Stimulated activated CD8-positive, alpha-beta memory T cell treated with anti-CD3 and anti-CD28 coated beads, Interleukin-4, amount 100 ng/mL, for 24 hours (primary cell): ENCODE results near the gene TCF23.
"Not testable (repeated sequence)": the region's sequence is repeated elsewhere in the genome, so short reads cannot be mapped to it uniquely, and the experiment has no call there.

Experiments
- DNase-seq: peaks from one replicate; pipeline ENCODE4 v3.0.0-alpha.2; 2020; ENCODE audit warnings: low read depth

The TCF23 gene

GRCh38 chr2:27155069-27155520 lies 6.3 kb downstream of the TCF23 start:
- no peak for DNase-seq

GRCh38 chr2:27158468-27158867 lies 9.7 kb downstream of the TCF23 start:
- no peak for DNase-seq

GRCh38 chr2:27159271-27159670 lies 10.5 kb downstream of the TCF23 start:
- DNase-seq: no peak

GRCh38 chr2:27160191-27160590 lies 11.4 kb downstream of the TCF23 start:
- DNase-seq: no peak

- no peak for DNase-seq
These were observed 13.6 kb downstream of the TCF23 start for GRCh38 chr2:27162151-27163121.

GRCh38 chr2:27164960-27165763 lies 16.4 kb downstream of the TCF23 start:
- no peak for DNase-seq

- DNase-seq: no peak
These were observed 22.0 kb downstream of the TCF23 start for GRCh38 chr2:27170581-27171337.

- DNase-seq: no peak
These were observed 22.6 kb downstream of the TCF23 start for GRCh38 chr2:27171351-27171848.

GRCh38 chr2:27174638-27175037 lies 25.8 kb downstream of the TCF23 start:
- no peak for DNase-seq

- DNase-seq: no peak
These were observed 26.5 kb downstream of the TCF23 start for GRCh38 chr2:27175330-27175729.

- not testable (repeated sequence) for DNase-seq
These were observed 27.0 kb downstream of the TCF23 start for GRCh38 chr2:27175781-27176180.

GRCh38 chr2:27177441-27178351 lies 28.9 kb downstream of the TCF23 start:
- DNase-seq: no peak

- no peak for DNase-seq
These were observed 29.7 kb downstream of the TCF23 start for GRCh38 chr2:27178469-27178868.

GRCh38 chr2:27179344-27180000 lies 30.7 kb downstream of the TCF23 start:
- DNase-seq: no peak

- DNase-seq: no peak
These were observed 33.5 kb downstream of the TCF23 start for GRCh38 chr2:27182346-27182745.

GRCh38 chr2:27184115-27184514 lies 35.3 kb downstream of the TCF23 start:
- no peak for DNase-seq

- no peak for DNase-seq
These were observed 36.7 kb downstream of the TCF23 start for GRCh38 chr2:27185331-27186026.

GRCh38 chr2:27186613-27187345 lies 38.0 kb downstream of the TCF23 start:
- DNase-seq: no peak

- DNase-seq: no peak
These were observed 41.2 kb downstream of the TCF23 start for GRCh38 chr2:27189989-27190388.
